ENCODE measurements around the gene GABRB3.

GABRB3 gene

DNA sequence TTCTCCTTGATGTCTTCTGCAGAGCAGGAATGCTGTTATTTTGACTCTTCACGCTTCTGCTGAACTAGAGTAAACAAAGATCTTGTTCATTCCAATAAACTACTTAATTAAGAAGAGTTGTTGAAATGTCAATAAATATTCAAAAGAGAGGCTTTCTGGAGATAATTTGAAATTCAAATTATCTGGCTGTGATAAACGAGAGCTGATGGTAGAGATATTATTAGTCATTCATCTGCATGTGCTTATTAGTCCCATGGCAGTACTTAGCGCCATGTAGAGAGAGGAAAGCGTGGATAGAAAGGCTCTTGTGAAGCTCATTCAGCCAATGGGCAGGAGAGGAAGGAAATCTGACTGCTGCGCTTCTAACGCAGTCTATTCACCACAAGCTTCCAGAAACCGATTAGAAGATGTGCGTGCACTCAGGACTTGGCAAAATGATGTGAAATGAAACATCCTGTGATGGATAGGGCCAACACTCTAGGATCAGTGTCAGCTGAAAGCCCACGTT, 251.1 kb downstream of the GABRB3 start:
- no peak for DNase-seq

DNA sequence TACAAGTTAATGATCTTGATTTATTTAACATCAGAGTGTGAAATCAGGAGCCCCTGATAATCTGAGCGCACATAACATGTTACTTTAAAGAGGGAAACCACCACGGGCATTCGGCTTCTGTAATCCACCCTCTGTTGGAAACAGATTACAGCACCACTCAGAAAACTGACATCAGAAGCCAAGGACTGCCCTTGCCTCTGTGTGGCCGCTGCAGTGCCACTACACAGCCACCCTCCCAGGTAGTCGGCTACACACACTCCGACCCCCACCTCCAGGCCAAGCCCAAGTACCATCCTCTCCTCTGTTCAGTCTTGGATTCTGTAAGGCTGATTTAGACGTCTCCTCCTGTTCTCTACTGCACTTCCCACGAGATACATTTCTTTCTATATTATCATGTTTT, 251.7 kb downstream of the GABRB3 start:
- DNase-seq, result no peak

DNA sequence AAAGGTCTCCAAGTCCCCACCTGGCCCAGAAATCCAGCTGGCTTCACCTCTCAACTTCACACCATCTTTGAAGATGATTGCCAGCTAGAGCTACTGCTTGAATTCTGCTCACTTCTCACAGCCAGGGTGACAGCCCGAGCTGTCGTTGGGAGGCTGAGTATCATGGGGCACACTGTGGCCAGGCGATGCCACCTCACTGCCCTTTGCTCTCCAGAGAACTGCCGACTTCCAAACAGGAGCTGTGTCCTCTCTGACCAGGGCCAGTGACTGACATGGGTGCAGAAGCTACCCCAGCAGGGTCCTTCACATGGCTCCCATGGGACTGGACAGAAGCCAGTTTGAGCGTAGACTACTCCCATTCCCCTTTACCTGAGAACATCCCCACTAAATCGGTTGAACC, 254.0 kb downstream of the GABRB3 start:
- DNase-seq, result no peak

DNA sequence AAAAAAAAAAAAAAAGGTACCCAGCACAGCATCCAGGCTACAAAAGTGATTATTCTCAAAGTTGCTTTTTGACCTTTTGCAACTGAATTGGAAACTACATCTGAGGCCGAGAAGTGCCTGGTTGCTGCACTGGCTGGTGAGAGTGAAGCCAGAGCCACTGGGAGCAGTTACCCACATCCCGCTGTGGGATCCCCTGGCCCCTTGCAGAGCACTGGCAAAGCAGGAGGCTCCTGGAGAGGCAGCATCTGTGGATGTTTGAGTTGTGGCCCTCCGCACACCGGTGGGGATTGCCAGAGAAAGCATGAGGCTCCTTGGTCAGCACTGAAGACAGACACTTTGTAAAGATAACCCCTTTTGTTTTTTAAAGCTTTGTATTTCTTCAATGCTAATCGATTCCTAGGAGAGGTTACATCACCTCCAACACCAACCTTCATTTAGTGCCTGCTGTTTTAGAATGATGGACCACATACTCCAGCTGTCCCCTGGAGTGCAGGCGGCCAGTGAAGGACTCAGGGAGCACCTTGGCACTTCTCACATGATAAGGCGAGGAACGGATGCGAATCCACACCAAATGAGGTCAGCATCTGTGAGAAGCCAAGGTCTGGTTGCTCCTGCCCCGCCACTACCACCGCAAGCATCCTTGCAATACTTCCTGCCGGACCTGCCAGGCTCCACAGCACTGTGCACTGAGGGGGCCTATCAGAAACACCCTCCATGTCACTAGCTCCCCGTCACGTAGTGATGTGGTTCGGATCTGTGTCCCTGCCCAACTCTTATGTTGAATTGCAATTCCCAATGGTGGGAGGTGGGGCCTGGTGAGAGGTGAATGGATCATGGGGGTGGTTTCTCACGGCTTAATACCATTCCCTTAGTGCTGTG, 256.5 kb downstream of the GABRB3 start:
- DNase-seq, result no peak

DNA sequence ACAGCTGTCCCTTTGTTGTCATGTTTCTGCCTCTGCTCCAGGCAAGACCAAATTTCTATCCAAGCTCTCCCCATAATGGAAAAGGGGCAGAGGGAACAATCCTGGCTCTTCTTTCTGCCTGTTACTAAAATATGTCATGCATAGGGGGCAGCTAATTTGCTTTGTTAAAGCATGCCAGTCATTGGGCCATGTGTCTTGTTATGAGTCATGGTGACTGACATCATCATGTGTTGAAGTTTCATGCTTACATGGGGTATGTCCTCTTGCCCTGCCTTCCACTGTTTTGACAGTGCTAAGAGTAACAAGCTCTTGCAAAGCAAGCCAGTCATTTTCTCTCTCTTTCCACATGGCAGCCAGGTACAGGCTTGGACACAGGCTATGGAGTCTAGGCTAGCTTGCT, 268.9 kb downstream of the GABRB3 start:
- DNase-seq, result no peak
